Fibroblast of the aortic adventitia (primary cell): Measurements from ENCODE around the gene CHAF1A. TPM values are rescaled to one million over a fixed set of nuclear protein-coding genes. Genes with fewer than 3 reads are reported as not detected.

Experiments
- DNase-seq: peaks from one replicate; pipeline ENCODE4 v3.0.0-alpha.2; 2010; ENCODE audit warnings: low read depth
- H3K4me3 ChIP-seq: 2 replicates; pipeline ENCODE4 v1.5.1; 2011; ENCODE audit warnings: low read depth, mild to moderate bottlenecking, control low read depth, low read length, moderate library complexity
- total RNA-seq: library from RNA; depleted of rRNA; stranded (reverse); fragments of >200 nt; gene quantifications from 2 replicates; pipeline ENCODE4 v1.2.3, GENCODE V29; 2012; ENCODE audit warnings: low replicate concordance
- TF ChIP-seq, protein P1 (sequence below): IDR thresholded peaks from 2 replicates; pipeline ENCODE4 v1.5.1; 2011; ENCODE audit warnings: mild to moderate bottlenecking, low read length, control low read depth, inconsistent platforms; ENCODE audit not compliant: insufficient read depth

Gene CHAF1A
- total RNA-seq, 1 donor, result 25.8 TPM

DNA sequence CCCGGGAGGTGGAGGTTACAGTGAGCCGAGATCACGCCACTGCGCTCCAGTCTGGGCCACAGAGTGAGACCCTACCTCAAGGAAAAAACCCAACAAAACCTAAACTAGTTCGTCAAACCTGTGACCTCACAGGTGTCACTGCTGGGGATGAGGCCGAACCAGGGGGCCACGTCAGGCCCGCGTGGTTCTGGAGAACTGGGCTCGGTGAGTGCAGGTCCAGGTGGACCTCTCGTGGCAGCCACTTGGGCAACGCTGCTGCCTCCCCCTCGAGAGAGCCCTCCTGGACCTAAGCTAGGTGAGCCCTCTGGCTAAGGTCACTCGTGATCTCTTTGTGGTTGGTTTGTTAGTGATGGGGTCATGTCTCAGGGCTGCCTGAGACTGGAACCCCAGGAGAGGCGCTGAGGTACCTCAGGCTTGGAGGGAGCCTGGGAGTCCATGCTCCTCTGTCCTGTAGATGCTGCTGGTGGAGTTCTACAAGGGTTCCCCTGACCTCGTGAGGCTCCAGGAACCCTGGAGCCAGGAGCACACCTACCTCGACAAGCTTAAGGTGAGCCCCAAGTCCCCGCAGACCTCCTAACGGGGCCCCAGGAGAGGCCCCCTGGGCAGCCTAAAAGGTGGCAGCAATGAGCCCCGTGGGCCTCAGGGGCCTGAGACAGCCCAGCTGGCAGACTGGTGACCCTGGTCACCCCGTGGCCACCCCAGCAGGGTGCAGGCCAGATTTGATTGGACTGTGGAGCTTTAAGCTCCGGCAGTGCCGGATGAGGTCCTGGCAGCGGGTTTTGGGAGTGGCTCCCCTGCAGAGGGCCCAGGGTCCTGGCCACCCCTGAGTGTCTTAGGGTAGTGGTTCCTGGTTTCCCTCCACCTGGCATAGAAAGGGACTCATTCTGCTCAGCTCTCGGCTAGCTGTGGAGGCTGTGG, 43.5 kb upstream of the CHAF1A start:
- DNase-seq, result no peak
- H3K4me3 ChIP-seq, result no peak overlapping the region
- TF ChIP-seq, protein P1, sequence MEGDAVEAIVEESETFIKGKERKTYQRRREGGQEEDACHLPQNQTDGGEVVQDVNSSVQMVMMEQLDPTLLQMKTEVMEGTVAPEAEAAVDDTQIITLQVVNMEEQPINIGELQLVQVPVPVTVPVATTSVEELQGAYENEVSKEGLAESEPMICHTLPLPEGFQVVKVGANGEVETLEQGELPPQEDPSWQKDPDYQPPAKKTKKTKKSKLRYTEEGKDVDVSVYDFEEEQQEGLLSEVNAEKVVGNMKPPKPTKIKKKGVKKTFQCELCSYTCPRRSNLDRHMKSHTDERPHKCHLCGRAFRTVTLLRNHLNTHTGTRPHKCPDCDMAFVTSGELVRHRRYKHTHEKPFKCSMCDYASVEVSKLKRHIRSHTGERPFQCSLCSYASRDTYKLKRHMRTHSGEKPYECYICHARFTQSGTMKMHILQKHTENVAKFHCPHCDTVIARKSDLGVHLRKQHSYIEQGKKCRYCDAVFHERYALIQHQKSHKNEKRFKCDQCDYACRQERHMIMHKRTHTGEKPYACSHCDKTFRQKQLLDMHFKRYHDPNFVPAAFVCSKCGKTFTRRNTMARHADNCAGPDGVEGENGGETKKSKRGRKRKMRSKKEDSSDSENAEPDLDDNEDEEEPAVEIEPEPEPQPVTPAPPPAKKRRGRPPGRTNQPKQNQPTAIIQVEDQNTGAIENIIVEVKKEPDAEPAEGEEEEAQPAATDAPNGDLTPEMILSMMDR, result no peak

DNA sequence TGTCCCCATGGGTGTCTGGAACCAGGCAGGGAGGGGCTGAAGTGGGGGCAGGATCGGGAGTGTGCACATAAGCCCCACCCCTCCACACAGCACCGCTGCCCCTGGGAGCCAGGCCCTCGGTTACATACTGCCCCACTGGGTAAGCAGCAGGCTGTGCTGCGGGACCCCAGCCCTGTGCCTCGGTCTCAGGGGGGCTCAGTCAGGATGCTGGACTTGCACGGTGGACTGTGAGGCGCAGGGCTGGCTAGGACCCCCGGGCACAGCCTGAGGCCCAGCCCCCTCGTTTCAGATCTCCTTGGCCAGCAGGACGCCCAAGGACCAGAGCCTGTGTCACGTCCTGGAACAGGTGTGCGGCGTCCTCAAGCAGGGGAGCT, 42.8 kb upstream of the CHAF1A start:
- TF ChIP-seq, protein P1, result no peak
- no peak for DNase-seq
- no peak overlapping the region for H3K4me3 ChIP-seq

DNA sequence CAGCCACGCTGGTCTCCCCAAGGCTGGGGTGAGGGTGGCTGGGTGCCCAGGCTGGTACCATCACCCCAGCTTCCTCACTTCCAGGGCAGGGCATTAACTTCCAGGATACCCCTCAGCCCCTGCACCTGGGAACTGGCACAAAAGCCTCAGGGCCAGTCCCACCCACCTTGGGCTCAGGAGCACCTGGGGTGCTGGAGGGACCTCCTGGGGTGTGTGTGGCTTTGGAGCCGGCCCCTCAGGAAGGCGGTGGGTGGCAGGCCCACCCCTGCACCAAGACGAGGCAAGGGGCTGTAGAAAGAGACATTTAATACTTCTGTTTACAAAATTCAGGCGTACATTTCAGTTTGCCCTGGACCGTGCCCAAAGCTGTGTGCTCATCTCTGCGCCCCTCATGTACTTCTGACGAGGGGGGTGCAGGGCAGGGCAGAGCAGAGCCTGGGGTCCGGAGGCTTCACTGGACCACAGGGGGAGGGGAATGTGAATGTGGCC, 42.3 kb upstream of the CHAF1A start:
- TF ChIP-seq, protein P1, result no peak
- no peak overlapping the region for H3K4me3 ChIP-seq
- no peak for DNase-seq

DNA sequence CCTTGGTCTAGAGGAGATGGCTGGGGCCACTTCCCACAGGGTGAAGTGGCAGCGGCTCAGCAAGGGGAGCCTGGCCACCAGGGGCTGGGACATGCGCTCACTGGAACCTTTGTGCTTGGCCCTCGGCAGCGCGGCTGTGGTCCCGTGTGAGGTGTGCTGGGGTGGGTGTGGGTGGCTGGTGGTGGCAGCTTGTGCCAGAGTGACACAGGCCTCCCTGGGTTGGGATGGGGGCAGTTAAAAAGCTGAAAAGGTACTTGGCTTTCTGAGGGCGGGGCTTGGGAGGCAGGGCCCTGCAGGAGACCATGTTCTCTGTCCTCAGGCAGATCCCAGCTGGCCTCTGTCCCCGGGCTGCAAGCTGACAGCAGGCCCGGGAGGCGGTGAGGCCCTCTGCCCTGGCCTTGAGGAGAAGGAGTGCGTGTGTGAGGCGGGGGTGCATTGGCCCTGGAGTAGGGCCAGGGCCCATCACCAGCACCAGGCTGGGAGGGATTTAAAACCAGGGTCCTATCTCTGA, 41.7 kb upstream of the CHAF1A start:
- DNase-seq, result no peak
- H3K4me3 ChIP-seq, result no peak overlapping the region
- TF ChIP-seq, protein P1, result no peak

DNA sequence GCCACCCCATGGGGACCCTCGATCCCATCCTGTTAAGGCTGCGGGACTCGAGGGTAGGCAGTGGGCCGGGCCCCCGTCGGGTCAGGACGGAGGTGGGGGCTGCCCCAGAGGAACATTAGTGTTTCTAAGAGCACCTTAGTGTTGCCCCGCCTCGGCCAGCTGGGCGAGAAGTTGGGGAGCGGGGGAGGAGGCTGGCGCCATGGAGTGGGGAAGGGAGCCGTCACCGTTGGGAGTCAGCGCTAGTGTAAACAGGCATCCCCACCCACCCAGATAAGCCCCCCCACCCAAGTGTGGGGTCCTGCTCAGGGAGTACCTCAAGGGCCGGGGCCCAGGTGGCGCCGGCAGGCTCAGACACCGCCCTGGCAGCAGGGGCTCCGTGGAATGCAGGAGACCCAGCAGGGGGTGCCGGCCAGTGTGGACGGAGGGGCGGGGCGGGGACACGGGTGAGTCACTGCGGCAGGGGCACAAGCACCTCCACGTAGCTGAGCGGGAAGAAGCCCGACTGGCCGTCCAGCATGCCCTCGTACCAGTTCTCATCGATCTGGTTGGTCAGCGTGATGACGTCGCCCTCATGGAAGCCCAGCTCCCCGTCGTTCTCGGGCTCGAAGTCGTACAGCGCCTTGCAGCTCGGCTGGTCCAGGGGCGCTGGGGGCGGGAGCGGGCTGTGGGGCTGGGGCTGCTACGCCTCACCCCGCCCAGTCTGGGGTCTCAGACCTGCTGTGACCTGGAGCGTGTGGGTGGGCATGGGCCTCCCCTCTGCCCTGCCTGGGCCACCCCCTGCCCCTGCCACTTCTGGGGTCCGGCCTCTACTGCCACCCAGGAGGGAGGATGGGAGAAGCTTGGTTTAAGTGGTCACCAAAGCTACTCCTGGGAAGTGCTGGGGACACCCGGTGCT, 41.0 kb upstream of the CHAF1A start:
- TF ChIP-seq, protein P1, result no peak
- H3K4me3 ChIP-seq, result no peak overlapping the region
- no peak for DNase-seq

GRCh38 chr19:4362101-4362828, 40.2 kb upstream of the CHAF1A start:
- no peak for DNase-seq
- no peak overlapping the region for H3K4me3 ChIP-seq
- TF ChIP-seq, protein P1, result no peak
